ENCODE data around the gene ZPBP. TPM values are rescaled to one million over a fixed set of nuclear protein-coding genes. Genes with fewer than 3 reads are reported as not detected.

Gene ZPBP
- polyA plus RNA-seq, 1 experiment: not detected

DNA sequence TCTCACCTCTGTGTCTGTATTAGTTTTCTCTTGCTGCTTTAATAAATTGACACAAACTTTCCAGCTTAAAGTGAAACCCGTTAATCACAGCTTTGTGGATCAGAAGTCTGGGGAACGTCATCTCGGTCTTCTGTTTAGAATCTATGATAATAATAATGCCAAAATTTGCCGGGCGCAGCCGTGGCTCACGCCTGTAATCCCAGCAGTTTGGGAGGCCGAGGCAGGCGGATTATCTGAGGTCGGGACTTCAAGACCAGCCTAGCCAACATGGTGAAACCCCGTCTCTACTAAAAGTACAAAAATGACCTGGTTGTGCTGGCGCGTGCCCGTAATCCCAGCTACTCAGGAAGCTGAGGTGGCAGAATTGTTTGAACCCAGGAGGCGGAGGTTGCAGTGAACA is 8.8 kb upstream of the ZPBP start:
- ChIA-PET POLR2A (no interaction called here), CTCF (no interaction called here)
- Histone ChIP-seq H3K27me3 (ENCODE audit: control insufficient read depth, insufficient read depth, low read length) (no peaks in the 10 kb centered on the region), H3K4me3 (ENCODE audit: low read depth, low read length) (no peak overlapping the region), H3K36me3 (ENCODE audit: control insufficient read depth, insufficient read depth, low read length) (no peaks in the 10 kb centered on the region)
- TF ChIP-seq CTCF (IDR thresholded peaks at IDR 0.05; ENCODE audit: insufficient read depth, low read depth, low read length): no peak
- no peak for DNase-seq (ENCODE audit: low read depth)

GRCh38 chr7:50095634-50096033 is 2.6 kb upstream of the ZPBP start:
- no peak for DNase-seq (ENCODE audit: low read depth)
- no peak overlapping the region for H3K4me3 ChIP-seq (ENCODE audit: low read depth, low read length)
- H3K36me3 ChIP-seq (ENCODE audit: control insufficient read depth, insufficient read depth, low read length): no peaks in the 10 kb centered on the region
- CTCF ChIA-PET: no interaction called here
- H3K27me3 ChIP-seq (ENCODE audit: control insufficient read depth, insufficient read depth, low read length): no peaks in the 10 kb centered on the region
- POLR2A ChIA-PET: no interaction called here
- TF ChIP-seq CTCF (IDR thresholded peaks at IDR 0.05; ENCODE audit: insufficient read depth, low read depth, low read length): no peak

GRCh38 chr7:50088463-50089129 is 4.5 kb downstream of the ZPBP start:
- no peak for TF ChIP-seq CTCF (IDR thresholded peaks at IDR 0.05; ENCODE audit: insufficient read depth, low read depth, low read length)
- ChIA-PET POLR2A (no interaction called here), CTCF (no interaction called here)
- Histone ChIP-seq H3K4me3 (ENCODE audit: low read depth, low read length) (no peak overlapping the region), H3K27me3 (ENCODE audit: control insufficient read depth, insufficient read depth, low read length) (no peaks in the 10 kb centered on the region), H3K36me3 (ENCODE audit: control insufficient read depth, insufficient read depth, low read length) (no peaks in the 10 kb centered on the region)
- DNase-seq (ENCODE audit: low read depth): no peak

- TF ChIP-seq CTCF (IDR thresholded peaks at IDR 0.05; ENCODE audit: insufficient read depth, low read depth, low read length): no peak
- Histone ChIP-seq H3K36me3 (ENCODE audit: control insufficient read depth, insufficient read depth, low read length) (no peaks in the 10 kb centered on the region), H3K4me3 (ENCODE audit: low read depth, low read length) (no peak overlapping the region), H3K27me3 (ENCODE audit: control insufficient read depth, insufficient read depth, low read length) (no peaks in the 10 kb centered on the region)
- POLR2A ChIA-PET: no interaction called here
- CTCF ChIA-PET: no interaction called here
- DNase-seq (ENCODE audit: low read depth): no peak
These were observed 7.7 kb downstream of the ZPBP start for GRCh38 chr7:50085344-50085743.

GRCh38 chr7:50073093-50073492 is 20.0 kb downstream of the ZPBP start:
- POLR2A ChIA-PET: no interaction called here
- DNase-seq (ENCODE audit: low read depth): no peak
- Histone ChIP-seq H3K27me3 (ENCODE audit: control insufficient read depth, insufficient read depth, low read length) (no peaks in the 10 kb centered on the region), H3K36me3 (ENCODE audit: control insufficient read depth, insufficient read depth, low read length) (no peaks in the 10 kb centered on the region), H3K4me3 (ENCODE audit: low read depth, low read length) (no peak overlapping the region)
- TF ChIP-seq CTCF (IDR thresholded peaks at IDR 0.05; ENCODE audit: insufficient read depth, low read depth, low read length): no peak
- CTCF ChIA-PET: no interaction called here

Data from BJ (cell line).